Activated CD8-positive, alpha-beta memory T cell treated with anti-CD3 and anti-CD28 coated beads, Interleukin-2, amount 50 U/mL, for 1 hour (primary cell): ENCODE results near the gene ARMS2.

Experiments
- DNase-seq: peaks from one replicate; pipeline ENCODE4 v3.0.0-alpha.2; 2020; ENCODE audit errors: extremely low read depth

The ARMS2 gene

GRCh38 chr10:122493761-122494160 is 39.3 kb downstream of the ARMS2 start:
- DNase-seq = no peak

GRCh38 chr10:122494173-122494820 is 39.8 kb downstream of the ARMS2 start:
- DNase-seq = no peak

- DNase-seq = no peak
Observed at GRCh38 chr10:122494833-122495232, 40.4 kb downstream of the ARMS2 start.

GRCh38 chr10:122495406-122496340 is 41.2 kb downstream of the ARMS2 start:
- no peak for DNase-seq

GRCh38 chr10:122497241-122497640 is 42.8 kb downstream of the ARMS2 start:
- DNase-seq = no peak

DNA sequence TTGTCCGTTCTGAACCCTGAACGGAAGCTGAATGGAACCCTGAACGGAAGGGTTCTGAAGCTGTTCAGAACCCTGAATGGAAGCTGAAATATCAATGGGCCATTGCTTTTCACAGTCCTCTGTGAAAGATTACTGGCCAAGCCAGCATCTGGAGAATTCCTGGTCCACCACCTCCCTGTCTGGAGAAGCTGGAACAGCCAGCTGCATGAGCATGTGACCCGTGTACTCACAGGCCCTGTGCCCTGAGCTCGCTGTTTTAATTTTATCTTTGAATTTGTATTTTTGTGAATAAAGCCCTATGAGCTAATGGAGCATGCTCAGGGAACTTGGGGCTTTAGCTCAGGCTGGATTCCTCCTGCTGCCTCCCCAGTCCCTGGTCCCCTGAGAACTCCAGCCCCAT is 44.1 kb downstream of the ARMS2 start:
- DNase-seq = no peak

DNA sequence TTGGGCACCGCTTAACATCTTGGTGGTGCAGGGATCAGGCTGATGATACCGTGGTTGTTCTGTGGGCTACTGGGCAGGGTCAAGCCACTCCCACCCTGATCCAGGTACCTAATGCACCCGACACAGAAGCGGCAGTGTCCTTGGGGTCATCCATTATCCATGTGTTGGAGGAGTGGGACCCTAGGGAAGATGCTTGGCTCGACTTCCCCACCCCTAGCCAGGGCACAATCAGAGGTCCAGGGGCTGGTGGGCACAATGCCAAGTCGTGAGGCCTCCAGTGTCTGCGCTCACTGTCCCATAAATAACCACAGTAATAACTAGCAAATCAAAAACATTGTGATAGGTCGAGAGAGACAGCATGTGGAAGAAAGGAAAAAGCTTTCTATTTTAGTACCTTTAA is 44.6 kb downstream of the ARMS2 start:
- no peak for DNase-seq

DNA sequence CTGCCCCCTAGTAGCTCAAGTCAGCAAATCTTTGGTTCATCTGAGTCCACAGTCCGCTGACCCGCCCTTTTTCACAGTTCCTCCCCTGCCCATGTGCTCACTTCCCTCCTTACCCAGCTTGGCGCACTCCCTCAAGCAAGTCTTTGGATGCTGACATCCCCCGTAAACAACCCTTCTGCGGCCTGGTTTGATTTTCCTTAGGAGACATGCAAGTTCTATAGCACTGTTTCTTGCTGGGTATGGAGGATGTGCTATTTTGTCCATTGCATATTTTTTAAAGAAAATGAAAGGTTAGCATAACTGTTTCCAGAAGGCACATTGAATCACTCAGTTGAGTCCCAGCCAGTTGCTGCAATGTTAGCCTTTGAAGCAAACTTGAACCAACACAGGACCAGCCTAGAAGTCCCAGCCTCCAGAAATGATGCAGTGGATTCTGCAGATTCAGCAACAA is 45.1 kb downstream of the ARMS2 start:
- DNase-seq = no peak

- DNase-seq = no peak
Observed at GRCh38 chr10:122500194-122500593, 45.7 kb downstream of the ARMS2 start.

DNA sequence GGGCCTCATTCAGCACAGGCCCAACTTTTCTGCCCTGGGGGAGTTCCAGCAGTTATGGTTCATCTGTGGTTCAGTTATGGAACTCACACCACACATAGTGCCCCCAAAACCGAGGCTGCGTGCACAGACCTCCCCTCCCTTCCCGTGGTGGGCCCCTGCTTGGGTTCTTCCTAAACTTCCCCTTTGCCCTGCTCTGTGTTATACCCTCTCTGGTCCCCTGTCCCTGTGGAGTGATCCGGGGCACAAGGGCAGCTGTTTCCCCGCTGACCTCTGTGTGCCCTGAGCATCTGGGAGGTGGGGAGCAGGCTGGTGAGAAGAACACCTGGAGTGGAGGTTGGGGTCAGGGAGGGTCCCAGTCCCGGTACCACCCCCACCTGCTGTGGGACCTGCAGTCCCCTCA is 46.3 kb downstream of the ARMS2 start:
- no peak for DNase-seq

- DNase-seq = no peak
Observed at GRCh38 chr10:122503012-122503411, 48.6 kb downstream of the ARMS2 start.

- DNase-seq = no peak
Observed at GRCh38 chr10:122503886-122504609, 49.6 kb downstream of the ARMS2 start.

GRCh38 chr10:122504610-122504950 is 50.1 kb downstream of the ARMS2 start:
- no peak for DNase-seq

- DNase-seq = no peak
Observed at GRCh38 chr10:122505011-122505410, 50.6 kb downstream of the ARMS2 start.

DNA sequence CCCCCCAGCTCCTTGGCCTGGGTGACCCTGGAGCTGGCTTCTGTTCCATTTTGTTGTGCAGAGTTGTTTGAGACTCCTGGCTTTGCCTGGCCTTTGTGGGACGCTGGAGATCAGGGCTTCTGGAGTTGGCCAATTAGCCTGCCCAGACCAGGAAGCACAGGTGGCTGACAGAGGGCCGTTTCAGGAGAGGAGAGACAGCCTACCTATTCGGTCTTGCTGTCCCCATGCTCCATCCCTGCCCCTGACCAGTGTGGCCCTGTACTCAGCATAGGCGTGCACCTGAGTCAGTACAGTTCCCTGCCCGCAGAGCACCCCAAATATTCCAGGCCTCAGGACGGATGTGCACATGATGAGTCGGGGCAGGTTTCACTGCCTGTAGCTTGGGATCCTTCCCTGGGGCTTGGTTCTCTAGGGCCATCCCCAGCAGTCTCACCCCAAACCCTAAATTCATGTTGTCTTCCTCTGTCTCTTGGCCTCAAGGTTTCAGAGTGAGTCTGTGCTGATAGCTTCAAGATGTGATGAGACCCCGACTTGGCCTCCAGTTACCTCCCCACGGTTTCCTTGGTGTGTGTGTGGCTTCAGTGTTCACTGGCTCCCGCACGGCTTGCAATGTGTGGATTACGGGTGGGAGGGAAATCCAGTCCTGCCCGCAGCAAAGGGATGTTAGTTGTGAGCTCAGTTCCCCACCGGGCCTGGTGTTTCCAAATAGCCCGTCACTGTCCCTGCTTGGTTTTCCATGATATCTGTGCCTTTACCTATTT is 51.6 kb downstream of the ARMS2 start:
- DNase-seq = no peak
